Measurements from ENCODE around the gene PDIA5. TPM values are rescaled to one million over a fixed set of nuclear protein-coding genes. Genes with fewer than 3 reads are reported as not detected.
A peak's percentile ranks its signal among the peaks of the same experiment; 100 is the strongest.

The PDIA5 gene
- total RNA-seq, 1 experiment from 2014 or later, result 24.3 TPM

GRCh38 chr3:123019591-123019990, 47.2 kb upstream of the PDIA5 start:
- WGBS (ENCODE audit: extremely low coverage, insufficient read length, low lambda C conversion rate), result no CpG with 5 or more reads among the region's 5 CpGs
- peaks cover 0 to 8% (median 0%) of the 10 kb centered on the region in 3 experiments; a peak in 3 of 7 replicates for H3K36me3 Mint-ChIP-seq (ENCODE audit: insufficient read depth in 1 of 3, low read depth in 3 of 3)

More at GRCh38 chr3:123019591-123019990, 47.2 kb upstream of the PDIA5 start:
- H3K27ac Mint-ChIP-seq, result 0 out of 7 replicates have a peak overlapping the region, but pooled peaks of 1 of the 3 experiments have one; percentile 9
- peaks cover 37 to 57% of the 10 kb centered on the region in 2 experiments for H3K4me1 Mint-ChIP-seq
- H3K9me3 Mint-ChIP-seq, result no peaks in the 10 kb centered on the region; a peak in 1 of 5 replicates
- no peak for DNase-seq
- Histone ChIP-seq H4K91ac (ENCODE audit: insufficient read length, low read depth, low read length) (no peak overlapping the region), H3K18ac (ENCODE audit: insufficient read length, low read depth, low read length) (no peak overlapping the region), H3K23ac (ENCODE audit: insufficient read length, low read depth, low read length) (no peak overlapping the region), H4K5ac (ENCODE audit: insufficient read length, low read depth, low read length) (no peak overlapping the region), H3K4me2 (ENCODE audit: insufficient read depth, insufficient read length, low read length) (no peak overlapping the region), H2AFZ (ENCODE audit: low read length) (no peak overlapping the region), H4K8ac (replicated peaks; ENCODE audit: insufficient read length, low read depth, low read length) (no peak overlapping the region), H3K4me1 (ENCODE audit: insufficient read depth, low read length) (peaks cover 22% of the 10 kb centered on the region; the same call in 1 of the 2 replicates), H2BK15ac (ENCODE audit: low read depth, low read length) (no peak overlapping the region), H2BK5ac (ENCODE audit: insufficient read length, low read length) (no peak overlapping the region), H3K79me2 (ENCODE audit: insufficient read depth, low read length) (no peaks in the 10 kb centered on the region), H2BK12ac (ENCODE audit: insufficient read length, low read depth, low read length) (no peak overlapping the region), H3K27ac (ENCODE audit: insufficient read length, low read depth, low read length) (no peak overlapping the region), H3K56ac (ENCODE audit: insufficient read length, low read depth, low read length) (no peak overlapping the region), H3K9ac (ENCODE audit: extremely low read depth, insufficient read length, low read length) (no peak overlapping the region), H3T11ph (ENCODE audit: low read length) (no peak overlapping the region), H2BK120ac (ENCODE audit: low read depth, low read length, poor library complexity, severe bottlenecking) (no peak overlapping the region), H3K9me3 (ENCODE audit: control insufficient read depth, low read depth, low read length) (no peaks in the 10 kb centered on the region), H3K79me1 (ENCODE audit: insufficient read depth, low read depth, low read length, poor library complexity, severe bottlenecking) (no peaks in the 10 kb centered on the region), H2AK5ac (ENCODE audit: insufficient read length, low read length) (no peak overlapping the region), H4K20me1 (ENCODE audit: control insufficient read depth, insufficient read depth, insufficient read length) (no peaks in the 10 kb centered on the region), H3K27me3 (ENCODE audit: insufficient read depth, low read length) (no peaks in the 10 kb centered on the region; the same call in 1 of the 2 replicates), H3K14ac (ENCODE audit: insufficient read depth, low read length) (no peak overlapping the region), H3K23me2 (ENCODE audit: insufficient read length, low read depth, low read length, poor library complexity, severe bottlenecking) (no peaks in the 10 kb centered on the region), H2BK20ac (ENCODE audit: low read depth, low read length, poor library complexity, severe bottlenecking) (no peak overlapping the region), H3K4ac (ENCODE audit: low read depth, low read length) (no peak overlapping the region)
- H3K27me3 Mint-ChIP-seq (ENCODE audit: low read depth), result peaks cover 39% of the 10 kb centered on the region
- TF ChIP-seq CTCF (conservative IDR thresholded peaks at IDR 0.05), result no peak
- 0 out of 5 replicates have a peak overlapping the region, but pooled peaks of 1 of the 2 experiments have one; percentile 0 for H3K4me3 Mint-ChIP-seq

All from H9 (cell line).